ENCODE results near the gene TMEM200C. TPM values are rescaled to one million over a fixed set of nuclear protein-coding genes. Genes with fewer than 3 reads are reported as not detected.

Gene TMEM200C
- 1 to 10 TPM; 1.9 to 4.2 (median 2.6) TPM for polyA plus RNA-seq (ENCODE audit: insufficient read depth in 1 of 5, insufficient read length in 5 of 5, low replicate concordance in 1 of 5)
- long read RNA-seq, donor 1, partial matches to known transcripts: 0 of 2 reads
- long read RNA-seq, donor 1, other reads (novel, unspliced or antisense): 0 of 2 reads
- long read RNA-seq, donor 2, full-length matches to known transcripts: 3 of 3 reads
- long read RNA-seq, donor 2, partial matches to known transcripts: 0 of 3 reads
- long read RNA-seq, donor 2, other reads (novel, unspliced or antisense): 0 of 3 reads
- long read RNA-seq, donor 3, full-length matches to known transcripts: 5 of 5 reads
- long read RNA-seq, donor 3, partial matches to known transcripts: 0 of 5 reads
- long read RNA-seq, donor 3, other reads (novel, unspliced or antisense): 0 of 5 reads
- long read RNA-seq, donor 4, partial matches to known transcripts: 0 of 1 reads
- long read RNA-seq, donor 4, other reads (novel, unspliced or antisense): 0 of 1 reads
- long read RNA-seq, donor 5, partial matches to known transcripts: 0 of 2 reads
- long read RNA-seq, donor 5, other reads (novel, unspliced or antisense): 0 of 2 reads
- long read RNA-seq, donor 6, partial matches to known transcripts: 0 of 2 reads
- long read RNA-seq, donor 6, other reads (novel, unspliced or antisense): 0 of 2 reads
- long read RNA-seq, donor 7, full-length matches to known transcripts: 4 of 4 reads
- long read RNA-seq, donor 7, partial matches to known transcripts: 0 of 4 reads
- long read RNA-seq, donor 7, other reads (novel, unspliced or antisense): 0 of 4 reads
- long read RNA-seq, donor 8, full-length matches to known transcripts: 1 of 1 reads
- long read RNA-seq, donor 8, partial matches to known transcripts: 0 of 1 reads
- long read RNA-seq, donor 8, other reads (novel, unspliced or antisense): 0 of 1 reads

GRCh38 chr18:5895299-5895875, at the start of gene TMEM200C:
Gene TMEM200C, minus strand, starts transcription at chr18:5895522. Its CDS starts 3,459 bp downstream, at chr18:5892063.
- no peak for DNase-seq

- no peak for DNase-seq
These were observed 49.1 kb upstream of the TMEM200C start for GRCh38 chr18:5944448-5944847.

GRCh38 chr18:5943514-5943913, 48.2 kb upstream of the TMEM200C start:
- peak; percentile 15 to 36 for DNase-seq

- no peak for DNase-seq
These were observed 47.3 kb upstream of the TMEM200C start for GRCh38 chr18:5942591-5942990.

GRCh38 chr18:5941890-5942289, 46.6 kb upstream of the TMEM200C start:
- no peak for DNase-seq

GRCh38 chr18:5939801-5940667, 44.7 kb upstream of the TMEM200C start:
- no peak for DNase-seq

GRCh38 chr18:5937795-5938194, 42.5 kb upstream of the TMEM200C start:
- DNase-seq: no peak

- DNase-seq: no peak
These were observed 41.8 kb upstream of the TMEM200C start for GRCh38 chr18:5937121-5937520.

- no peak for DNase-seq
These were observed 35.5 kb upstream of the TMEM200C start for GRCh38 chr18:5930789-5931188.

- no peak for DNase-seq
These were observed 23.0 kb upstream of the TMEM200C start for GRCh38 chr18:5918205-5918858.

- no peak for DNase-seq
These were observed 19.6 kb upstream of the TMEM200C start for GRCh38 chr18:5914951-5915350.

GRCh38 chr18:5914016-5914415, 18.7 kb upstream of the TMEM200C start:
- DNase-seq: no peak

GRCh38 chr18:5912566-5912965, 17.2 kb upstream of the TMEM200C start:
- DNase-seq: no peak

GRCh38 chr18:5909125-5909524, 13.8 kb upstream of the TMEM200C start:
- no peak for DNase-seq

- DNase-seq: no peak
These were observed 8.1 kb upstream of the TMEM200C start for GRCh38 chr18:5903386-5903785.

- DNase-seq: no peak
These were observed 4.9 kb upstream of the TMEM200C start for GRCh38 chr18:5900262-5900661.

- DNase-seq: no peak
These were observed 4.5 kb upstream of the TMEM200C start for GRCh38 chr18:5899835-5900234.

- peak; percentile 42 to 48 for DNase-seq
These were observed 786 bp upstream of the TMEM200C start for GRCh38 chr18:5895876-5896740.

GRCh38 chr18:5894611-5895298, 567 bp downstream of the TMEM200C start:
- DNase-seq: no peak

Measured in right lung (tissue), 10 donors.